SK-N-MC (cell line): ENCODE results near the gene ZDHHC6.

ENCODE experiments used
- EZH2 ChIP-seq: fragments of 200-600 bp; sonication (generic); IDR thresholded peaks from one replicate; pipeline ENCODE4 v1.6.1; 2017; ENCODE audit warnings: antibody characterized with exemption
- POLR2AphosphoS5 ChIP-seq: IDR thresholded peaks from 2 replicates; pipeline ENCODE4 v1.6.1; 2012; ENCODE audit warnings: mild to moderate bottlenecking, low read depth, low read length, borderline replicate concordance

GRCh38 chr10:112409299-112409698, 37.4 kb downstream of the ZDHHC6 start:
- TF ChIP-seq EZH2 (no peak), POLR2AphosphoS5 (no peak)
